HG03095 (cell line): ENCODE measurements around the gene CADM1.

Experiments
- ATAC-seq: cut with Tn5 transposase; IDR thresholded peaks from one replicate; pipeline ENCODE4 v1.9.1; 2021; ENCODE audit warnings: moderate library complexity; ENCODE audit not compliant: unreplicated experiment

The CADM1 gene

DNA sequence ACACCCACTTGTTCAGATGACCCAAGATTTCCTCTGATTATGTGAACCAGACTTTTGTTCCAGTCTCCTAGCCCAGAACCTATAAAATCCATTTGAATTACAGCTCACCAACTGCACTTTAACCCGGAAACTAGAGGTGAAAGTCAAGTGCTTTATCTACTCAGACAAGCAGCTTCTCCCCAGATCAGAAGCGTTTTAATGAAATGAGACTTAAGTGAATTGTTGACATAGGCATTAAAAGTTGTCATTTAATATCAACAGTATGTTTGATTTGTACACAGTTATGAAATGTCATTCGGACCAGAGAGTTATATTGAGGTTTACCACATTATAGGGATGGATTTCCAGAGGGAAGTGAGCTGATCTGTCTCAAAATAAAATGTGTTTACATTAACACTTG, 52.0 kb downstream of the CADM1 start:
- ATAC-seq, result no peak

DNA sequence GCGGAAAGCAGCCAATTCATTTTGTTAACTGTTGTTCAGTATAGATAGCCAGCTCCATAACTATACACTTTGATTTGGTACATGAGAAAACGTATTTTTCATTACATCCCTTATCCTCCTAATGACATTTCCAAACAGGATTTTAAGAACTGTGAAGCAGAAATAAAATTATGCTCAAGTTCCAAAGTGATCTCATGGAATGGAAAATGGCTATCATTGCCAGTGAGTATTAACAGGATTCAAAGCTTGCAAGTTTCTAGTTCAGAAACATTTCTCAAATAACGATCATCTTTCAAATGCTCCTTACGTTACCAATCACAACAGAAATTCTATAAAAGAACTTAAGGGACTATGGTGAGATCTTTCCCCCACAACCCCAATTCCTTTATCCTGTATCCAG, 53.7 kb downstream of the CADM1 start:
- no peak for ATAC-seq

DNA sequence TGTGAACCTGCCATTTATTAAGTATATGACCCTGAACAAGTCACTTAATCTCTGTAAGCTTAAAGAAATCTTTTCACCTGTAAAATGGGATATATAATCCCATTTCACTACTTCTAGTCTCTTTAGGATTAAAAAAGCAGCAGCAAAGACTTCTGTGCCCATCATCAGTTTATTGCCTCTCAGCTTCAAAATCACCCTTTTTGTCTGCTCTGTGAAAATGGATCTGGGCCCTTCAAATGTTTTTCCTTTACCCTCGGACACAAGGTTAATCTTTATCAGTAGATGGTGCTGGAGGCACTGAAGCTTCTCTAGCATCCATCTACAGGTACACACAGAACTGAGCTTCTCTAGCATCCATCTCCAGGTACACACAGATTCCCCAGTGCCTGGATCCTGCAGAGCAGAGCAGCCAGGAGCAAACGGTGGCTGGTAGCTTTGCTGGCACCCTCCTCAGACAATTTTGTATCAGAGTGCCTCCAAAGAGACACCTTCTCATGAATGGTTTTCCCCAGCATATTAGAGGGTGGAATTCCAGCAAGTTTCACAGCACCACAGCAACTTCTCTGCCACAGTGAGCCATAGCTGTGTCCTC, 56.8 kb downstream of the CADM1 start:
- ATAC-seq, result no peak

DNA sequence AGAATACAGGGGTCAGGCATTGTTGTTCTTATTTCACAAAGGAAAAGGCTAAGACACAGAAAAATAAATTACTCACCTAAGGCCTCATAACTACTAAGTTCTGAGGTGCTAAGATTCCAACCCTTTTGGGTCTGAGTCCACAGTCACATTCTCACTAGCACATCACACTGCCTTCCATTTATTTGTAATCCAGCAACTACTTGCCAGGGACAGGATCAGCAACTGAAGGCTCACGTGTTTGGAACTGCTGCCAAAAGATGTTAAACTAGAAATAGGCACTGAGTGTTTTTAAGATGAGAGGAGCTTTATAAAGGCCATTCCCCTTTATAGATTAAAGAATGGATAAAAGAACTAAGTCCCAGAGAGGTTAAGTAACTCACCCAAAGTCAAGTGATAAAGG, 58.0 kb downstream of the CADM1 start:
- no peak for ATAC-seq

DNA sequence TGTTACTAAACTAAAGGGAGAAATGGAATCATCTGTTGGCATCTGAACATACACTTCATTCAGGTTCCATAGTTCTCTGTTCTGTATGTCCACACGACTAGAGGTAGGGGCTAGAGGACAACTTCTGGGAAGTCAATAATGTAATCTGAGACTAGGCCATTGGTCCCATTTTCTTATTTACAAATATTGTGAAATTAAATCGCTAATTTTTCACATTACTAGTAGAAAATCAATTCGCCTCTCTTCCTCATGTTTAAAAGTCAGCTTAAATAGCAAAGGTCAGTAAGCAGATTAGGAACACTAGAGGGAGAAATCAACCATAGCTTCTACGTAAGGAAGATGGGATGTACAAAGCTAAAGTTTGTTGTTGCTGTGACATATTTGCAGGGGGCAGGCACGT, 59.7 kb downstream of the CADM1 start:
- ATAC-seq, result no peak

DNA sequence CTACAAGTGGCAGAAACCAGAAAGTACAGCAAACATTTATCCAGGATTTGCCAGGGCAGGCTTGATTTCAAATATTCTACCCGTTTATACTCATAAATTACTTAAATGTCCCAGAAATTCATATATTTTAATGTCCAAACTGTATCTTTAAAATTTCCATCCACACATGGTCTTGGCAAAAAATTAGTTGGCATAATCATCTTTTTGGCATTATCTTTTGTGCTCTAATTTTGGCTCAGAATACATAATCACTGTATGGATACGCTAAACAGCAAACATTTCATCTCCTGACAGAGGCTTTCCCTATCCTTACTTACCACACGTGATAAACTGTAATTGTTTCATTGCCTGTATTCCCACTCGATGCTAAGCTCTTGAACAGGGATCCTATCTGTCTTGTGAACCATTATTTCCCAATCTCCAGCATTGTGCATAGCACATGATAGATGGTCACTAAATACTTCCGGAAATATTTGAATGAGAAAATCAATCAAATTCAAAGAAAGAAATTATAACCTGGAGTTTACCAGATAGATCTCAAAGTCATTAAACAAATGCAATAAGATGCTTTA, 64.2 kb downstream of the CADM1 start:
- ATAC-seq, result no peak

DNA sequence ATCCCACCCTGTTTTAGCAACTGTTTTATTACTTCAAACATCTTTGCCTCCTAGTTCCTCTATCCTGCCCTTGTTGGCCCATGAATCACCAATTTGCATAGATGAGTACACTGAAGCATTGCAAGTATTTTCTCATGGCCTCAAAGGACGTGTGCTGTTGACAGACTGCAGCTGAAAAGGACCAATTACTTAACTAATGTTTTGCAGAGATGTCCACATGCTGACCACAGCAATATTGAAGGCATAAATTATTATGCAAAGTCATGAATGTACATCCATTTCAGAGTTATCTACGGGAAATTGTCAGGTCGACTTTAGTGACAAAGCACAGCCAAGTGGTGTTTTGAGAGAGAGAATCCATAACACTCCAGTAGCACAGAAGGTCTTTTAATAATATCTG, 64.8 kb downstream of the CADM1 start:
- ATAC-seq, result no peak

DNA sequence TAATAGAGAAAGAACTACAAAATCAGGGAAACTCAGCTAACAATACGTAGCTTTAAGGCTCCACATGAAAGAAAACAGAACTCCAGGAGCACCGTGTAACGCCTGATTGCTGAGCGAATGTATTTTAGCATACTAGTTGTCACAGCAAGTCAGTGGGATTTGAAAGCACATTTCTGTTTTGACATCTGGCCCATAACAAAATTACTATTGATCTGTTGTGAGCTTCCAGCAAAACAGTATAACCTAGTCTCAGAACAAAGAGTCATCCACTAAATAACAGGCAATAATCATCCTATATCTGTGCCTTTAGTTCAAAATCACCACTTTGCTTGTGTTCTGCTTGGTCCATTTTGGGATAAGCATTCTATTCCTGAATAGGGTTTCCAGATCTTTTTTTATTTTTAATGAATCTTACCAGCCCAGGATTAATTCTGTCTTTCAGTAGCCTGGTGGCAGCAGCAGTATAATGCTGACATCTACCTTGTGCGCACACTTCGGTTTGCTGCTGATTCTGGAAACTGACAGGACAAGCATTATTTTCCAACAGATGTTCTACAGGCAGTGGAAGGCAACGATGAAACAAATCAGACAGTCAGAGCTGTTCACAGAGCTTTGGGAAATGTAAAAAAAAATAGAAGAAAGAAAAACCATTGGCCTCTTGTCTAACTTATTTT, 66.2 kb downstream of the CADM1 start:
- no peak for ATAC-seq

DNA sequence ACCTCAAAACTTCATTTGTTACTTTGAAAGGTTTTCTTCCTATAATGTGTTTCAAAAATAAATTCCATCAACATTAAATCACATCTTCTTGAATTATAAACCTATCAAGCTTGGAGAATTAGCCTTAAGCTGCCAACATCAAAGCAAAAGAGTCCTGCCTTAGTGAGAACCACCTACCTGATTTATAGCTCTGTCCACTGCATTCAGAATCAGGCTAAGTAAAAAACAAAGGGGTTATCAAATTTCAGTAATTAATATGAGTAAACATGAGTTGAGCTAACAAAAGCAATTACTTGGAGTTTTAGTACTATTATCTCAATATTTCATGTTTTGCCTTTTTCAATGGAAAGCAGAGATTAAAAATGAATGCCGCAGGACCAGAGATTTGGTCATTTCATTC, 73.9 kb downstream of the CADM1 start:
- no peak for ATAC-seq

DNA sequence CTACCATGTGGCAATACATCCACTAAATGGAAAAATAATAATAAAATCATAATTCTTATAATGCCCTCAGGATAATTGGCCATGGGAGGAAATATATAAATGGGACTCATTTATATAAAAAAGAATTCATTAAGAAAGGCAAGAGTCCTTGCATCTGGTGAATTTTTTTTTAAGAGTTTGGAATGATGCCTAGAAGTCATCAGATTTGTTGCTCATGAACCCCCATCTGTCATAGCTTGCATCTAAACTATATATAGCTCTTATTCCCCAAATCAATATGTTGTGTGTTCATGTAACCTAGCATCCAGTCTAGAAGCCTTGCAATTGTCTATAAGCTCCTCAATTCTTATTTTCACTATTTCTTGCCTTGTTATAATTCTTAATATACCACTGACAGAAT, 75.9 kb downstream of the CADM1 start:
- ATAC-seq, result no peak

DNA sequence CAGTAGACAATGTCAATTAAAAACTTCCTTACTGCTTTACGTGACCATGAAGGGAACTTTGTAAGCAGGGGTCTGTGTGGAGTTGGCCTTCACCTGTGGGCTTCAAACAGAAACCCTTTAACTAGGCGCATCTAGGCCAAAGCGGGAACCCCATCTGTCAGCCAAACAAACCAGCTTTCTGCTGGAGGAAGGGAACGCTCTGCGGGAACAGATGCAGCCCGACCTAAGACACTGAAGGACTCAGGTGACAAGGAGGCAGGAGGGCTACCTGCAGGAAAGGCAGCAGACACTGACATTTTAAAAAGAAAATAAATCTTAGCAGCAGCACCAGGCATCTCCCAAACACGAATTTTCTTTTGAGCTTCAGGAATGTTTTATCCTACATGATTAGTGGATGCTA, 78.4 kb downstream of the CADM1 start:
- no peak for ATAC-seq

DNA sequence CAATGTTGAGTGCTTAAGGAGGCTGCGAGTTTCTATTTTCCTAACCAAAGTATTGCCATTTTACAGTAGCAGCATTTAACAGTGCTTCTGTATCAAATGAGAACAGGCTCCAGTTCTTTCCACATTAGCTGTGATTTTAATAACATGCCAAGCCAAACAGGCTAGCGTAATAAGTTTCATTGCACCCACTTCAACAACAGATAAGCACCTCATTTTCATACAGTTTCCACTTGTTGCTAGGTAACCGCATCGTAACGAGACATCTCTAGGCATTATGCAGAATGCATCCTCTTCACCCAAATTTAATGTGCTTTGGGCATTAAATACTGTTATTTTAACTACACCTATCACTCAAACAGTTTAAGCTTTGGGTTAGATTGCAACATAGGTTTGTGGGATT, 79.0 kb downstream of the CADM1 start:
- ATAC-seq, result no peak

DNA sequence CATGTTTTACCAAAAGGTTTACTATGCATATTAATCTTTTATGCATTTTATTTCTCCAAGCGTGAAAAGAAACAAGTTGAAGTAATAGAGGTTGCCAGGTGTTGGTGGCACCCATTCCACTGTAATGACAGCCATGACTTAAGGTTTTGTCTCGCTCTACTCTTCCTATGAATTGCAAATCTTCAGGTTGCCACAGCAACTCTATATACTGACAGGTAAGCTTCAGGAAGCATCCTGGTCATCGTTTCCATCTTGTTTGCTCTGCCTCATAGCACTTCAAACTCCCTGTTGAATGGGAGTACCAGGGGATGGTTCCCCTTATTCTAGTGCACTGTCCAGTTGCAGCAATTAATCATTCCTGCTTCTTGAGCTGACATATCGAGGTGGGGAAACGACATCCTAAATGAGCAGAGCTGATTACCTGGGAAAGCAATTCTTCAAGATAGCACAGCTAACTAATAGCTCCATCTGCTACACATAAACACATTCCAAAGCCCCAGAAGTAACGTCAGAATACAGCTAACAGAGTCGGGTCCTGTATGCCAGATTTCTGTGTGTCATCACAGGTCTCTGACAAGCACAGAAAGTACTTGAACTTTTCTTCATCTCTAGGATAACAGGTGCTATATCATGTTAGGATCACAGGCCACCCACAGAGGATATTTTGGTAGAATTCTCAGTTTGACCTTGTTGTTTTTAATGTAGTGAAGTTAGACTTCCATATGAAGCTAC, 80.3 kb downstream of the CADM1 start:
- ATAC-seq, result no peak

DNA sequence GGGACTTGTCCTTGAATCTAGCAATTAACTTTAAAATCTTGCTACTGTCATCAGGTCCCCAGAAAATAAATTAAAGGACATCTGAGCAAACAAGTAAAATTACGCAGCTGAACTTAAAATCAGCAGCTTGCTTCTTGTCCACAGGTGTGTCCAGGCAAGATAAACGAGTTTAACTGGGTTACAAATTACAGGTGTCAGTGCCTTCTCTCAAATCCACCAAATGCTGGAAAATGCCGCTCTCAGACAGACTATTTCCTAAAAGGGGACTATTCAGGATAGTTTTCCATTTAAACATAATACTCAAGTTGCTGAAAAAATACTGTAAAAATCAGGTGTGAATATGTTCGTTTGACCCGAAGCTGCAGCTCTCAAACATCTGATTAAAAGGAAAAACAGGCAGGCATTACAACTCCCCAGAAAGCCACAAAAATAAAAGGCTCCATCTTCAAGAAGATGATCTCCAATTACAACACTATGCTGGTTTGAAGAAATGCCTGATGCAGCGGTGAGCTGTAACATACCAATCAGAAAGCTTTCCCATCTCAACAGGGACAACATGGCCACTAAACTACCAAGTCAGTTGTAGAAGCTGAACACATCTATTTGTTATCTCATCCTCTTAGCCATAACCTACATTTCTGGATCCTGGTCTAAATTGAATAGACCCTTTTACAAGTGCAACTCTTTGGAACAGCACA, 82.1 kb downstream of the CADM1 start:
- ATAC-seq, result no peak

DNA sequence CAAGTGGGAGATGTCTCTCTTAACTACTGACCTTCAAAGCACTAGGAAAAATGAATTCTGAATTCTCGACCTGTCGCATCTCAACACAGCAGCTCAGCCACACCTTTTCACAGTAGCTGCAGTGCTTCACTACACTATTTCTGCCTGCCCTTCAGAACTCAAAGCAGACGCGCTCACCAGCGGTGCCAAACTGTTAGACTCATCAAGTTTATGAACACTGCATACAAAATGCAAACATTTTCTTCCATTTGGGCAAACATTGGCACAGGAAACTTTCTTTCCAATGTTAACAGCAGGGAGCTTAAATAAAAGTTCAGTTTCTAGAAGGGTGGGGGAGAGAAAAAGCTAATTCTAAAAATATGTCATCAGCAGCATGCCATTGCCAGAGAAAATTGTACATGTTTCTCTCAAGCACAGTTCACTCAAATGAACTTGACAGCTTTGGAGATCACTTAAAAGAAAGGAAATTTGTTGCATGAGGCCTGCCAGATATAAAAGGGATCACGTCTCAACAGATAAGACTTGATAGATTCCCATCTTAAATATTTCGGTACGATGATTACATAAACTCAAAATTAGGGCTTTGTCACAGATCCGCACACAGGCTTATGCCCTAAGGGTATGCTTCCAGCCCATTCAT, 82.7 kb downstream of the CADM1 start:
- no peak for ATAC-seq

DNA sequence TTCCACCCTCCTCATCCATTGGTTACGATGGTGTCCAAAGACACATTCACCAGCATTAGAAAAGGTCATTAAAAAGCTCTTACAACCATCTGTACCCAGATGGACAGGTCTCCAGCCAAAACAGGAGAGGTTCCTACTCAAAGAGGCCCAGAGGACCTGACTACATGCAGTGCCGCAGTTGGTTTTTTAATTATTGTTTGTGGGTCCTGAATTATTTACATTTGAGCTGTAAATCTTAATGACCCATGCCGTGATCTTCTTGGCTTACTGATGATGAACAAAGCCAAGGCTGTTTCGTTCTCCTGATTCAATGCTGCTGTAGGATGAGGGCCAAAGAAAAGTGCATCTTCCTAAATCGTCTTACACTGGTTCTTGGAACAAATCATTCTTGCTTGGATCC, 83.7 kb downstream of the CADM1 start:
- no peak for ATAC-seq

DNA sequence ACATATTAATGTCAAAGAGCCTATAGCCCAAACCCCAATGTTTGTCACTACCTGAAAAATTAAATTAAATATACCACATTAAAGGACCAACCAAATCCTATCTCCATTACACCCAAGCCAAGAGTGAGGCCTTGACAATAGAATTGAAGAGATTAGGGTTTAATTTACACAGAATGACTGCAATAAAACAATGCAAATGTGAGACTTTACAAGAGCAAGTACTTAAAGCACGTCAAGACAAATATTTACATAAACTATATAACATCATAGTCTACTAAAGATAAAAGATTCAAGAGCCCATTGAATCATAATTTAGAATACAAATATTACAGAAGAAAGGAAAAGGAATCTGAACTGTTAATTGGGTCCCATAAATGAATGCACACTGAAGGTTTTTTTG, 85.6 kb downstream of the CADM1 start:
- no peak for ATAC-seq

DNA sequence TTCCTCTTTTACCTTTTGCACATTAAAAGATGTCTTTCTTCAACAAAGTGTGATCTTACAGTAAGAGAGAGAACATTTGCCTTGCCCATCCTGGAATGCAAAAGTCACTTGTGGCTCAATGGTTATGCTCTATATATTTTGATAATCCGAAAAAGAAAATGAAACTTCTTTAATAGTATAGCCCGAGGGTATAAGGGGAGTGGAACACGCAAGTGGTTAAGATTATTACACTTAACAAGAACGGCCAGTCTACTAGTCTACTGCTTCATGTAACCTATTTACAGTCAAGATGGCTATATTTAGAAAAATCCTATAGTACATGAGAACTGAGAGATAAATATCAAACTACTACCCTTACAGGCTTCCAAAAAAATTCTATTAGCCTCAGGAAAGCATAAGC, 86.1 kb downstream of the CADM1 start:
- no peak for ATAC-seq

DNA sequence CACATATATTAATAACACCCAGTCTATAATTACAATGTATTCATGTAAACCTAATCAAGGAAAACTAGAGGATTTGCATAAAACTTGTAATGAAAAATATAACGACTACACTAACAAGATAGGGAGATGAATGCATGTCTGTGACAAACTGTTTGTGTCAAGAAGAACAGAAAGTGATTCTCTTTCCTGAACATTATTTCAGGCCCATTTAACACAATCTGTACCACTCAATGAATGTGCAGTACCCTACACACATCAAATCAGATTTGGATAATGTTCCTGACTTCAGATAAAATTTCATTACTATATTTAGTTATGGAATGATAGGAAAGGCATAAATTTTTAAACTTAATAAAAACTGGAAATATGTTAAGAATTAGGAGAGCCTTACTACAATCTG, 93.1 kb downstream of the CADM1 start:
- no peak for ATAC-seq

DNA sequence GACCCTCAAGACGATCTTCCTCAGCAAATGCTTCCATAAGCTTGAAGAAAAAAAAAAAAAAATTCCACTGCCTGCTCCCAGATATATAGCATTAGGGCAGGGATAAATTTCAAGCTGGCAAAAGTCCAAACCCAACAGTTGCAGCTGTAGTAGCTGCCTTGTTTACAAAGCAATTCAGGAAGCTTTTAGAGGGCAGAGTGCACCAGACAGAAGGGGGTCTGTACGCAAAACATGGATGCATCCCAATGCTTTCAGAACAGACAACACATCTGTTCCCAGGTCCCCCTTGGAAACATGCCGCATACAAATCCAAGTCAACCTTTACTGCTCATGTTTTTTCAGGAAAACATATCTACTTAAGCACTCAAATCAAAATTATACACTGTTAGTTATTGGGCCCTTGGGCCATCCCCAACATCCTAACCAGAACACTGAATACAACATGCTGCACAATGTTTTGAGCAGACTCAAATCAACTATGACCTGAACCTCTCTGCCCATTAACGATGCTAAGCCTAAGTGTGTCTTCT, 94.5 kb downstream of the CADM1 start:
- ATAC-seq, result no peak

DNA sequence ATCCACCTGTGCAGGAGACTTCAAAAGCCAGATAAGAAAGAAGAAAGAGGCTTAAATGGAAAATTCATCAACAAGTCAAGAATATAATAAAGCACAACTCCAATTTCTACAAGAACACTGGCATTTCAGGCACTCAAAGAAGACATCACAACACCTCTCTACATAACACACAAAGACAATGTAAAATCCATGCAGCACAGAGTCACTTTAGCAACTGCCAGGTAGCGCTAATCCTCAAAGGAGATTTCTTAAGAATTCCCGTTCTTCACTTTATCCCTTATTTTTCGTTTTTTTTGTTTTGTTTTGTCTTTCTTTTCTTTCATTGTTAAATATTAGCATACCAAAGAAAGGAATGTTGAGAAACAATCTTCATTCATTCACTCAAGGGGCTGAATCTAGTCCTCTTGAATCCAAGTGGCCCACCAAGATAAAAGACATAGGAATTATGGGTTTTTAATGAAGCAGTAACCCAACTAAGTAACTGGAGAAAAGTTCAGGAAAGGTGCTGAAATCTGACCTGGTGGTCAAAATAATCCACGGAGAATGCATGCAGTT, 95.0 kb downstream of the CADM1 start:
- no peak for ATAC-seq
